ENCODE measurements around the gene POLR2B. TPM values are rescaled to one million over a fixed set of nuclear protein-coding genes. Genes with fewer than 3 reads are reported as not detected.
"Not testable (repeated sequence)": the region's sequence is repeated elsewhere in the genome, so short reads cannot be mapped to it uniquely, and the experiment has no call there.

Gene POLR2B
- total RNA-seq, 1 donor from 2014 or later: 73.0 TPM

DNA sequence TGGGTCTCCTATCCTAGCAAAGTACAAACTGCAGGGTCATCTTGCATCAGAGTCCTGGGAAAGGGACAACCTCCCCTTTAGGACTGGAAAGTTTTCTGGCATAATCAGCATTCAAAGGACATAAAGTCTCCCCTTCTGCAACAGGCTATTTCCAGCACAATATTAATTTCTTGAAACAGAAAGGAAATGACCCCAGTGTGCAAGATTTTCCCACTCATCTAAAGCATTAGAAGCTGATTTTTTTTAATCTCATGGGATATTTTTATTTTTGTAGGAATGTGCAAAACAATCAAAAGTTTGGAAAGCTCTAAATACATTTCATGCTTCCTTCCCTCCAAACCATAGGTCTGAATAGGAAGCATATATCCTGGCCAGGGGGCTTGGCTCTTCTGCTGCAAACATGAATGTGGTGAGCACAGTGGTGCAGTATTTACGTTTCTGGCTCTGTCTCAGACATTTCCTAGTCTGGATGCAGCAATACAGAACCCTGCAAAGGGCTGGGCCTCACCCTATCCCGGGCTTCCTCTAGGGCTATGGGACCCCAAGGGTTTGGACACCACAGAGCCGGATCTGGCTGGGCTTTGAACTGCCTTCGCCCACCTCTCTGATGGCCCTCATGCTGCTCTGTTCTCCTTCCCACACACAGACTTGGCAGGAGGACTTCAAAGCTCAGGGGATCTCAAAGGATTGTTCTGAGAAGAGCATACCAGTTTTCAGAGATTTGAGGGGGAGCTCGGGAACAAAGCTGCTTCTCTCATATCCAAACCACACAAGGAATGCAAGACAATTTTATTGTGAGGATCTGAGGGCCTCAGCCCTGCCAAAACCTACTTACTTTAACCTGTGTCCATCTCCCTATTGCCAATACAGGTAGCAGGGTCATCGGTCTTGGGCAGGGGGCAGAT lies 64.9 kb downstream of the POLR2B start:
- TF ChIP-seq CTCF (IDR thresholded peaks at IDR 0.05; ENCODE audit: borderline replicate concordance): no peak
- DNase-seq: no peak
- peaks cover 98% of the 10 kb centered on the region for H3K4me1 ChIP-seq

GRCh38 chr4:57044279-57044678 lies 65.6 kb downstream of the POLR2B start:
- Histone ChIP-seq H3K27me3 (ENCODE audit: low read depth) (no peaks in the 10 kb centered on the region), H3K27ac (replicated peaks) (peak overlapping the region; percentile 86), H3K36me3 (peaks cover 21% of the 10 kb centered on the region), H3K4me3 (peak overlapping the region; percentile 9), H3K9me3 (replicated peaks) (peaks cover 3% of the 10 kb centered on the region), H3K4me1 (peaks cover 100% of the 10 kb centered on the region)
- intact Hi-C loops (cut with micrococcal nuclease): no loop called here
- no peak for TF ChIP-seq CTCF (IDR thresholded peaks at IDR 0.05; ENCODE audit: borderline replicate concordance)
- no peak for DNase-seq

More for the DNA sequence above, 64.9 kb downstream of the POLR2B start:
- H3K27ac ChIP-seq (replicated peaks): peak overlapping the region; percentile 86
- peaks cover 28% of the 10 kb centered on the region for H3K36me3 ChIP-seq
- intact Hi-C loops (cut with micrococcal nuclease): no loop called here
- H3K9me3 ChIP-seq (replicated peaks): peaks cover 3% of the 10 kb centered on the region
- no peaks in the 10 kb centered on the region for H3K27me3 ChIP-seq (ENCODE audit: low read depth)
- peak overlapping the region; percentile 19 for H3K4me3 ChIP-seq

DNA sequence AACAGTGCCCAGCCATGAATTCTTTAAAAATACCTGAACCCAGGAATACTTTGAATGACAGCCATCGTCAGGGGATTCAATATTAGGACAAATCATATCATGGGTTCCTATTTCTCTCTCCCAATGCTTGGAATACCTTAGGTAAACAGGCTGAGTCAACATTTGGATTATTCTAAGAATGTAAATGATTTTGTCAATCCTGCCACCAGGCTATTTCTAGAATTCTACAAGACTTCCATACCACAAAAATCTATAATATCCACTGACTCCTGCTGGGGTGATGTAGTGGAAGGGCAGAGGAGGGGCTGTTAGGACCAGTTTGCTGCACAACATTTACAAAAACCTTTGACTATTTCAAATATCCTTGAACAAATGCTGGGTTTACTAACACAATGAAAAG lies 66.3 kb downstream of the POLR2B start:
- no peak for TF ChIP-seq CTCF (IDR thresholded peaks at IDR 0.05; ENCODE audit: borderline replicate concordance)
- intact Hi-C loops (cut with micrococcal nuclease): no loop called here
- peaks cover 15% of the 10 kb centered on the region for H3K36me3 ChIP-seq
- no peak for DNase-seq
- H3K27ac ChIP-seq (replicated peaks): peak overlapping the region; percentile 86
- H3K9me3 ChIP-seq (replicated peaks): peaks cover 3% of the 10 kb centered on the region
- H3K4me3 ChIP-seq: no peak overlapping the region
- H3K4me1 ChIP-seq: peaks cover 100% of the 10 kb centered on the region
- H3K27me3 ChIP-seq (ENCODE audit: low read depth): no peaks in the 10 kb centered on the region

DNA sequence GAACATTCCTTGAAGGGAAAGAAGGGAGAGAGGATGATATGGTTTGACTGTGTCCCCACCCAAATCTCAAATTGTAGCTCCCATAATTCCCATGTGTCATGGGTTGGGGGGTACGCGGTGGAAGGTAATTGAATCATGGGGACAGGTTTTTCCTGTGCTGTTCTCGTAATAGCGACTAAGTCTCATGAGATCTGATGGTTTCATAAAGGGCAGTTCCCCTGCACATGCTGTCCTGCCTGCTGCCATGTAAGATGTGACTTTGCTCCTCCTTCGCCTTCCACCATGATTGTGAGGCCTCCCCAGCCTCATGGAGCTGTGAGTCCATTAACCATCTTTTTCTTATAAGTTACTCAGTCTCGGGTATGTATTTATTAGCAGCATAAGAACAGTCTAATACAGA lies 68.3 kb downstream of the POLR2B start:
- H3K36me3 ChIP-seq; intact Hi-C loops (cut with micrococcal nuclease); H3K9me3 ChIP-seq (replicated peaks); H3K4me3 ChIP-seq; H3K27me3 ChIP-seq (ENCODE audit: low read depth); DNase-seq: not testable (repeated sequence)
- H3K27ac ChIP-seq (replicated peaks): peak overlapping the region; percentile 86
- peaks cover 100% of the 10 kb centered on the region for H3K4me1 ChIP-seq

GRCh38 chr4:57048590-57049304 lies 70.1 kb downstream of the POLR2B start:
- intact Hi-C loops (cut with micrococcal nuclease): no loop called here
- Histone ChIP-seq H3K4me3 (no peak overlapping the region), H3K4me1 (peaks cover 100% of the 10 kb centered on the region), H3K27me3 (ENCODE audit: low read depth) (no peaks in the 10 kb centered on the region), H3K36me3 (no peaks in the 10 kb centered on the region), H3K27ac (replicated peaks) (peak overlapping the region; percentile 86), H3K9me3 (replicated peaks) (peaks cover 3% of the 10 kb centered on the region)
- no peak for TF ChIP-seq CTCF (IDR thresholded peaks at IDR 0.05; ENCODE audit: borderline replicate concordance)
- no peak for DNase-seq

All from left ventricle myocardium inferior (tissue), 1 donor.